Uterine smooth muscle cell (primary cell): ENCODE results near the gene CNBD2. TPM values are rescaled to one million over a fixed set of nuclear protein-coding genes. Genes with fewer than 3 reads are reported as not detected.

ENCODE experiments used
- total RNA-seq: library from RNA; depleted of rRNA; stranded (reverse); fragments of >200 nt; gene quantifications from 2 replicates; pipeline ENCODE4 v1.2.3, GENCODE V29; 2014

Gene CNBD2
- 2.0 and 3.2 TPM in 2 replicates for total RNA-seq

DNA sequence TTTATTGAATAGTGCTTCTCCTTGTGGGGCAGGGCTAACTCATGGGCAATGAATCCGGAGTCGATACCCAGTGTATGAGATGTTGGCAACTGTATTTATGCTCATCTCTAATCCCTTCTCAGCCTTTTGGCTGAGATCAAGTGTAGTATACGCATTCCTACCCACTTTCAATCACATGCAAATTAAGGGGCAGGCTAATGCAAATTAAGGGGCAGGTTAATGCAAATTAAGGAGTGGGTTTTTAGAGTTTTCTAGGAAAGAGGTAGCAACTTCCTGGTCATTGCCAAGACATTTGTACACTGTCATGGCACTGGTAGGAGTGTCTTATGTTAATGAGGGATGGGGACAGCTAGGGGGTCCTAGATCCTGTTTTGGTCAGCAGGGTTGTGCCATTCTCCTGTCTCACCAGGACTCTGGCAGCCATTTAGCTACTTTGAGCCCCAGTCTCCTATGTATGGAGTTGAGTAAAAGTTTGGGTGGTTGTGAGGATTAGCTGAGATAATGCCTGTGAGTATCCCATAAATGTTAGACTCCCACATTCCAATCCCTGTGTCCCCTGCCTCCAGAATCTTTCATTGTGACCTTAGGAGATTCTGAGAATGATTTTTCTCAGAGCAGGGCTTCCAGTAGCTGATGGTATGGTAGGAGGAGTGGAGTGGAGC, at the start of gene CNBD2:
TSS of gene CNBD2 (plus strand) at position 612 of the 662 bp plus-strand sequence. CDS start 173 bp downstream, outside the sequence.

DNA sequence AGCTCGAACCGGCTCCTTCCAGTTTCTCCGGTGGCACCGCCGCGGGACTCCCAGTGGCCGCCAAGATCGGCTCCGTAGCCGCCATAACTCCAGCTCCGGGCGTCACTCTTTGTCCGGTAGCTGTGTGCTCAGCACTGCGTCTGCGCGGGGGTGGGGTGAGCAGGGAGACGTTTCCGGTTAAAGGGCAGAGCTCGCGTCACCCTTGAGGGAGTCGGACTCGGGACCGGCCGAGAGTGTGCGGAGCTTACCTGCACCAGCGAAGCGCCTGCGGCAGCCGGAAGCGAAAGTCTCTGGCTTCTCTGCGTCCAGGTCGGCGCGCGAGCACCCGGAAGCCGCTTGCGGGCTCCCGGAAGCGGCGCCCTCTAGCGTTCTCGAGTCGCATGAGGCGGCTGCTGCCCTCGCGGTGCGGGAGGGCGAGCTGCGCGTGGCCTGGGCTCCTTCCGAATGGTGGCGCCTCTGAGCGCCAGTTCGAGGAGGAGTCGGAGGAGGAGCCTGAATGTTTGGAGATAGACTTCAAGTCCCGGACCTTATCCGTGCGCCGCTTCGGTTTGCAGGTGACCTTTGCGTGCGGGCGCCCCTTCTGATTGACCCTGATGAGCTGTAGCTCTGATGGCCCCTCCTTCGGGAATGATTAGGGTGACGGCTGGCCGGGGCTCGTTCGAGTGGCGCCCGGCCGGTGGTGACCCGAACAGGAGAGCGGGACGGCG, 14.0 kb upstream of the CNBD2 start, which contains the start of gene SCAND1:
TSS of gene SCAND1 (minus strand) at position 303 of the 707 bp plus-strand sequence. CDS start at position 85, 218 bp downstream.

Other genes starting within 250 kb of the CNBD2 start
- 366 and 378 TPM in 2 replicates for gene RBM39, start 226.3 kb upstream of the CNBD2 start, total RNA-seq
- 26.2 and 29.2 TPM in 2 replicates for gene PHF20, start 196.6 kb upstream of the CNBD2 start, total RNA-seq
- 52.7 and 61.6 TPM in 2 replicates for gene SCAND1, start 14.1 kb upstream of the CNBD2 start, total RNA-seq
- gene EPB41L1, start 186.2 kb downstream of the CNBD2 start, total RNA-seq = 16.4 and 24.7 TPM in 2 replicates